ENCODE results near the gene DCUN1D3.

DNA sequence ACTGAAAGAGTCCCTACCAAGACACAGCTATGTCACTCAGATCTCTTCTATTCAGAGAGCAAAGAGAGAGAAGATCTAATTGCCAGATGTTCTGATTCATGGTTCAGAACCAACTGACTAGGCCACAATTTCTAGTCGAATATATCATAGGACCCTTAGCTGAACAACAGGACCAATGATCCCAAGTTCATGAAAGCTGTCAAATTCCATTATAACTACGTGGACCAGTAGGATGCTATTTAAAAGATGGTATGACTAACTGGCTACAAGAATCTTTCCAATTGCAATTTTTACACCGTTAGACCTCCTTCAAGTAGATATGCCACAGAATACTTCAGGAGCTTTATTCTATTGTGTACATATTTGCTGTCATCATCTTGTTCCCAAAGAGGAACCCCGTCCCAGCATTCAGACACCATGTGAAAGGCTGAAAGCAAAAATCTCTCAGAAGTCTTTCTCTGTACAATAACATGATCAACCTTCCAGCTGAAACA is 26.0 kb downstream of the DCUN1D3 start:
- TF ChIP-seq POLR2A (IDR thresholded peaks at IDR 0.05; ENCODE audit: low read depth, low read length) (no peak), POLR2AphosphoS5 (IDR thresholded peaks at IDR 0.05; ENCODE audit: low read depth, low read length) (no peak), TAF1 (IDR thresholded peaks at IDR 0.05; ENCODE audit: borderline replicate concordance, low read depth, low read length) (no peak)

Measured in GM12892 (cell line).